Activated CD8-positive, alpha-beta memory T cell treated with anti-CD3 and anti-CD28 coated beads, Interleukin-2, amount 50 U/mL, for 24 hours (primary cell): Measurements from ENCODE around the gene UNC5A.

ENCODE experiments used
- DNase-seq: peaks from one replicate; pipeline ENCODE4 v3.0.0-alpha.2; 2020; ENCODE audit errors: extremely low read depth

The UNC5A gene

GRCh38 chr5:176878906-176879662 lies 68.7 kb downstream of the UNC5A start:
- DNase-seq = no peak

GRCh38 chr5:176879663-176880361 lies 69.5 kb downstream of the UNC5A start:
- no peak for DNase-seq

- no peak for DNase-seq
These were observed 70.1 kb downstream of the UNC5A start for GRCh38 chr5:176880366-176881020.

- DNase-seq = no peak
These were observed 70.8 kb downstream of the UNC5A start for GRCh38 chr5:176881021-176881749.

GRCh38 chr5:176881816-176882566 lies 71.6 kb downstream of the UNC5A start:
- DNase-seq = no peak

- no peak for DNase-seq
These were observed 72.2 kb downstream of the UNC5A start for GRCh38 chr5:176882567-176882903.

- no peak for DNase-seq
These were observed 73.6 kb downstream of the UNC5A start for GRCh38 chr5:176883700-176884570.

- DNase-seq = no peak
These were observed 74.2 kb downstream of the UNC5A start for GRCh38 chr5:176884571-176884890.

- no peak for DNase-seq
These were observed 76.2 kb downstream of the UNC5A start for GRCh38 chr5:176886336-176887251.

GRCh38 chr5:176887252-176887849 lies 77.0 kb downstream of the UNC5A start:
- DNase-seq = no peak

- DNase-seq = no peak
These were observed 77.9 kb downstream of the UNC5A start for GRCh38 chr5:176888016-176888864.

- no peak for DNase-seq
These were observed 78.5 kb downstream of the UNC5A start for GRCh38 chr5:176888865-176889165.

GRCh38 chr5:176889321-176890280 lies 79.2 kb downstream of the UNC5A start:
- no peak for DNase-seq

GRCh38 chr5:176890455-176891330 lies 80.3 kb downstream of the UNC5A start:
- no peak for DNase-seq

- no peak for DNase-seq
These were observed 81.1 kb downstream of the UNC5A start for GRCh38 chr5:176891331-176891958.

GRCh38 chr5:176892663-176893062 lies 82.3 kb downstream of the UNC5A start:
- no peak for DNase-seq
